Measurements from ENCODE around the gene AP1S1.

The AP1S1 gene

DNA sequence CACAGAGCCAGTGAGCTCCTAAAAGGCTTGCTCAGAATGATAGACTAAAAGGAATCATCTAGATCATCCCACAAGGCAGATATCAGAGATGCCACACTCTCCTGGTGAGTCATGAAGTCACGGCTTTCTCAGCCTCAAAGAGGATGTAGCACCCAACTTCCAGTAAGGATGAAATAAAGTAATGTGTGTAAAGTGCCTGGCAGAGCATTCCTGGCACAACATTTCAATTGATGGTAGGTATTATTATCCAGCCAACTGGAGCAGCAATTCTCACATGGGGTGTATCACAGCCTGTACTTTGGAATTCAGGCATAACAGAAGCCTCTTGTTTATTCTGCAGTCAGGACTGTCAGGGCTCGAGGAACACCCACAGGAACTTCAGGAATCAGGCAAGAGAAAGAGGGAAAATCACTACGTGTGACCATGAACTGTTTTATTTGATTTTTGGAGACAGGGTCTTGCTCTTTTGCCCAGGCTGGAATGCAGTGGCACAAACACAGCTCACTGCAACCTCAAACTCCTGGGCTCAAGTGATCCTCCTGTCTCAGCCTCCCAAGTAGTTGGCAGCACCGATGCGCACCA, 31.1 kb downstream of the AP1S1 start:
- H3K9me3 ChIP-seq, result no peaks in the 10 kb centered on the region
- peaks cover 78% of the 10 kb centered on the region for H3K27me3 ChIP-seq
- TF ChIP-seq, protein P1, sequence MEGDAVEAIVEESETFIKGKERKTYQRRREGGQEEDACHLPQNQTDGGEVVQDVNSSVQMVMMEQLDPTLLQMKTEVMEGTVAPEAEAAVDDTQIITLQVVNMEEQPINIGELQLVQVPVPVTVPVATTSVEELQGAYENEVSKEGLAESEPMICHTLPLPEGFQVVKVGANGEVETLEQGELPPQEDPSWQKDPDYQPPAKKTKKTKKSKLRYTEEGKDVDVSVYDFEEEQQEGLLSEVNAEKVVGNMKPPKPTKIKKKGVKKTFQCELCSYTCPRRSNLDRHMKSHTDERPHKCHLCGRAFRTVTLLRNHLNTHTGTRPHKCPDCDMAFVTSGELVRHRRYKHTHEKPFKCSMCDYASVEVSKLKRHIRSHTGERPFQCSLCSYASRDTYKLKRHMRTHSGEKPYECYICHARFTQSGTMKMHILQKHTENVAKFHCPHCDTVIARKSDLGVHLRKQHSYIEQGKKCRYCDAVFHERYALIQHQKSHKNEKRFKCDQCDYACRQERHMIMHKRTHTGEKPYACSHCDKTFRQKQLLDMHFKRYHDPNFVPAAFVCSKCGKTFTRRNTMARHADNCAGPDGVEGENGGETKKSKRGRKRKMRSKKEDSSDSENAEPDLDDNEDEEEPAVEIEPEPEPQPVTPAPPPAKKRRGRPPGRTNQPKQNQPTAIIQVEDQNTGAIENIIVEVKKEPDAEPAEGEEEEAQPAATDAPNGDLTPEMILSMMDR (IDR thresholded peaks at IDR 0.05), result no peak
- no peak overlapping the region for H3K4me3 ChIP-seq (ENCODE audit: low read depth in 1 of 2, low read length in 1 of 2)
- H3K36me3 ChIP-seq, result no peaks in the 10 kb centered on the region
- H3K27ac ChIP-seq, result no peak overlapping the region
- H3K4me1 ChIP-seq (ENCODE audit: control insufficient read depth in 1 of 2, insufficient read depth in 1 of 2, low read depth in 1 of 2, low read length in 1 of 2), result no peaks in the 10 kb centered on the region

DNA sequence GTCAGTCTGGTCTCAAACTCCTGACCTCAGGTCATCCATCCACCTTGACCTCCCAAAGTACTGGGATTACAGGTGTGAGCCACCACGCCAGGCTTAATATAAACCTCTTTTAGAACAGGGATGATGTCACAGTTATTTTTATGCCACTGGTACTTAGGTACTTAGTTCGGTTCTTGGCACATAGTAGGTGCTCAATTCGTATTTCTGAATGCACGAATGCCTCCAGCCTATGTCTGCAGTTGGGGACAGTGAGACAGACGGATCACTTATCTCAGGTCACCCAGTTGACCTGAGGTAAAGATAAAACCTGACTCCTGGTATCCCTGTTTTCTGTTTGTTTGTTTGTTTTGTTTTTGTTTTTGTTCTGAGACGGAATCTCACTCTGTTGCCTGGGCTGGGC, 31.9 kb downstream of the AP1S1 start:
- H3K4me1 ChIP-seq (ENCODE audit: control insufficient read depth in 1 of 2, insufficient read depth in 1 of 2, low read depth in 1 of 2, low read length in 1 of 2), result no peaks in the 10 kb centered on the region
- H3K9me3 ChIP-seq, result no peaks in the 10 kb centered on the region
- no peaks in the 10 kb centered on the region for H3K36me3 ChIP-seq
- peaks cover 70% of the 10 kb centered on the region for H3K27me3 ChIP-seq
- H3K4me3 ChIP-seq (ENCODE audit: low read depth in 1 of 2, low read length in 1 of 2), result no peak overlapping the region
- TF ChIP-seq, protein P1 (IDR thresholded peaks at IDR 0.05), result no peak
- no peak overlapping the region for H3K27ac ChIP-seq

DNA sequence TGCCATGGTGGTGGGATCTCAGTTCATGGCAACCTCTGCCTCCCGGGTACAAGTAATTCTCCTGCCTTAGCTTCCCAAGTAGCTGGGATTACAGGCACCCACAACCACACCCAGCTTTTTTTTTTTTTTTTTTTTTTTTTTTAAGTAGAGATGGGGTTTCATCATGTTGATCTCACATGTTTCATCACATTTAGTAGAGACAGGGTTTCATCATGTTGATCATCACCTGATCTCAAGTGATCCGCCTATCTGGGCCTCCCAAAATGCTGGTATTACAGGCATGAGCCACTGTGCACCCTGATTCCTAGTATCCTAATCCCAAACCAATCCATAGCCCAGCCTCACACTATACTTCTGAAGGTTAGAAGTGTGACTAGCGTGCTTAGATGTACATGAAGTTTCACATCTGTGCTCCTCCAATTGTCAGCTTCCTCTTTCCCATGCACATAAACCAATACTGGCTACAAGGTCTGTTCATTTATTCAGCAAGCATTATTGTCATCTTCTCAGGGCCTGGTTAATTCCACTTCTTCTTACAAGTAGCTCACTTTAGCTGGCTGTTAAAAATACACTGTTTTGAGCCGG, 32.7 kb downstream of the AP1S1 start:
- Histone ChIP-seq H3K4me1 (ENCODE audit: control insufficient read depth in 1 of 2, insufficient read depth in 1 of 2, low read depth in 1 of 2, low read length in 1 of 2) (no peaks in the 10 kb centered on the region), H3K4me3 (ENCODE audit: low read depth in 1 of 2, low read length in 1 of 2) (no peak overlapping the region), H3K27ac (no peak overlapping the region), H3K36me3 (no peaks in the 10 kb centered on the region), H3K9me3 (no peaks in the 10 kb centered on the region), H3K27me3 (peaks cover 62% of the 10 kb centered on the region)
- TF ChIP-seq, protein P1 (IDR thresholded peaks at IDR 0.05), result no peak

DNA sequence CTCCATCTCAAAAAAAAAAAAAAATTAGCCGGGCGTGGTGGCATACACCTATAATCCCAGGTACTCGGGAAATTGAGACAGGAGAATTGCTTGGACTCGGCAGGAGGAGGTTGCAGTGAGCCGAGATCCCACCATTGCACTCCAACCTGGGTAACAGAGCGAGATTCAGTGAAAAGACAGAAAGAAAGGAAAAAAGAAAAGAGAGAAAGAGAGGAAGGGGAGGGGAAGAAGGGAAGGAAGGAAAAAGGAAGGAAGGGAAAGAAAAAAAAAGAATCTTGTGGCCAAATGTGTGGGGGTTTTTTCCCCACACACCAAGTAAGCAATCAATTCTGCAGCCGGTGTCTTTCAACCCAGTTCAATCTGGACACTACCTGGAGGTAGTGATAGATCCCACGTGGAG, 34.8 kb downstream of the AP1S1 start:
- TF ChIP-seq, protein P1 (IDR thresholded peaks at IDR 0.05), result no peak
- Histone ChIP-seq H3K36me3 (no peaks in the 10 kb centered on the region), H3K4me1 (ENCODE audit: control insufficient read depth in 1 of 2, insufficient read depth in 1 of 2, low read depth in 1 of 2, low read length in 1 of 2) (peaks cover 0 to 7% of the 10 kb centered on the region in 2 experiments), H3K27me3 (peaks cover 48% of the 10 kb centered on the region), H3K4me3 (ENCODE audit: low read depth in 1 of 2, low read length in 1 of 2) (no peak overlapping the region), H3K27ac (no peak overlapping the region), H3K9me3 (no peaks in the 10 kb centered on the region)

DNA sequence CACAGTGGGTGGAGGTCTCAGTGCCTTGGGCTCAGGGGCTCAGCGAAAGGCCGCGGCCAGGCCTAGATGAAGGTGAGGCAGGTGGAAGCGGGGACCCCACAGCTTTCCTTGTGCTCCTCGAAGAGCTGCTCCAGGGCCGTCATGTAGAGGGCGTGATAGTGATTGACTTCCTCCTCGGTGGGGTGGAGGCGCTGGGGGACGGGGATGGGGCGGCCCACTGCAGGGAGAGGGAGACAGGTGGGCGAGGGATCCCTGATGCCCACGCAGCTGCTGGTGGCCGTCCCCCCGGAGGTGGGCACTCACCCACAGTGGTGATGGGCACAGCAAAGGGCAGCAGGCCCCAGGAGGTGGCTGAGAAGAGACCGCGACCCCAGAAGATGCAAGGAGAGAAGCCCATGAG, 41.6 kb downstream of the AP1S1 start:
- Histone ChIP-seq H3K27ac (no peak overlapping the region), H3K9me3 (no peaks in the 10 kb centered on the region), H3K27me3 (peaks cover 60% of the 10 kb centered on the region), H3K36me3 (no peaks in the 10 kb centered on the region), H3K4me1 (ENCODE audit: control insufficient read depth in 1 of 2, insufficient read depth in 1 of 2, low read depth in 1 of 2, low read length in 1 of 2) (peaks cover 0 to 7% of the 10 kb centered on the region in 2 experiments), H3K4me3 (ENCODE audit: low read depth in 1 of 2, low read length in 1 of 2) (no peak overlapping the region)
- TF ChIP-seq, protein P1 (IDR thresholded peaks at IDR 0.05), result no peak

All from neutrophil (primary cell).